Mesendoderm (in vitro differentiated cells): Measurements from ENCODE around the gene C1orf94. TPM values are rescaled to one million over a fixed set of nuclear protein-coding genes. Genes with fewer than 3 reads are reported as not detected.
A peak's percentile ranks its signal among the peaks of the same experiment; 100 is the strongest.

Experiments used
- DNase-seq: peaks from one replicate; pipeline ENCODE4 v3.0.0; 2013
- H2AK5ac ChIP-seq: 2 replicates; pipeline ENCODE4 v1.6.1; 2013; ENCODE audit warnings: low read length, inconsistent platforms
- H2BK120ac ChIP-seq: 2 replicates; pipeline ENCODE4 v1.6.1; 2013; ENCODE audit warnings: low read depth, mild to moderate bottlenecking, low read length, moderate library complexity, mixed read lengths
- H2BK15ac ChIP-seq: replicated peaks from 2 replicates; pipeline ENCODE4 v1.6.1; 2013; ENCODE audit warnings: low read depth, mild to moderate bottlenecking, moderate library complexity
- H2BK5ac ChIP-seq: 2 replicates; pipeline ENCODE4 v1.6.1; 2013; ENCODE audit warnings: low read length, inconsistent platforms
- H3K18ac ChIP-seq: 2 replicates; pipeline ENCODE4 v1.6.1; 2013; ENCODE audit warnings: mild to moderate bottlenecking, low read length, mixed read lengths
- H3K23ac ChIP-seq: one replicate; pipeline ENCODE4 v1.6.1; 2013; ENCODE audit warnings: low read length
- H3K27ac ChIP-seq: 2 replicates; pipeline ENCODE4 v1.5.1; 2013; ENCODE audit warnings: low read depth, mild to moderate bottlenecking, inconsistent platforms, low read length, moderate library complexity
- H3K27me3 ChIP-seq: 2 replicates; pipeline ENCODE4 v1.6.1; 2013; ENCODE audit warnings: low read length, control low read depth, mild to moderate bottlenecking, inconsistent platforms; ENCODE audit not compliant: insufficient read depth, poor library complexity
- H3K36me3 ChIP-seq: 2 replicates; pipeline ENCODE4 v1.6.1; 2013; ENCODE audit warnings: low read length, inconsistent platforms; ENCODE audit not compliant: control insufficient read depth, insufficient read depth
- H3K4ac ChIP-seq: one replicate; pipeline ENCODE4 v1.6.1; 2013; ENCODE audit warnings: low read depth, mild to moderate bottlenecking, low read length, moderate library complexity
- H3K4me1 ChIP-seq: 2 replicates; pipeline ENCODE4 v1.6.1; 2013; ENCODE audit warnings: low read depth, low read length, inconsistent platforms; ENCODE audit not compliant: control insufficient read depth
- H3K4me2 ChIP-seq: 2 replicates; pipeline ENCODE4 v1.6.1; 2013; ENCODE audit warnings: low read length
- H3K4me3 ChIP-seq: 2 replicates; pipeline ENCODE4 v1.5.1; 2013; ENCODE audit warnings: mild to moderate bottlenecking, low read length
- H3K56ac ChIP-seq: one replicate; pipeline ENCODE4 v1.6.1; 2013; ENCODE audit warnings: low read length
- H3K79me1 ChIP-seq: 2 replicates; pipeline ENCODE4 v1.6.1; 2013; ENCODE audit warnings: low read length, inconsistent platforms
- H3K79me2 ChIP-seq: 2 replicates; pipeline ENCODE4 v1.6.1; 2013; ENCODE audit warnings: mild to moderate bottlenecking, low read length; ENCODE audit not compliant: control insufficient read depth, insufficient read depth
- H3K9ac ChIP-seq: 2 replicates; pipeline ENCODE4 v1.6.1; 2013; ENCODE audit warnings: low read length, inconsistent platforms
- H4K5ac ChIP-seq: one replicate; pipeline ENCODE4 v1.6.1; 2013; ENCODE audit warnings: low read length
- H4K8ac ChIP-seq: one replicate; pipeline ENCODE4 v1.6.1; 2013; ENCODE audit warnings: low read depth, mild to moderate bottlenecking, control low read depth, low read length, moderate library complexity
- WGBS: extraction: QIAGEN DNeasy Blood & Tissue Kit; methylation state at CpG from one replicate; pipeline ENCODE4 v1.1.7; 2013; ENCODE audit warnings: low lambda C conversion rate, missing lambda C conversion rate; ENCODE audit not compliant: insufficient coverage; ENCODE audit errors: extremely low coverage; 5-methylcytosine and 5-hydroxymethylcytosine counted together
- polyA plus RNA-seq, 2 experiments: library from polyadenylated mRNA; stranded (reverse); fragments of 200-250 nt; gene quantifications; one replicate each; pipeline ENCODE4 v1.2.3, GENCODE V29; 2013

C1orf94 gene, protein sequence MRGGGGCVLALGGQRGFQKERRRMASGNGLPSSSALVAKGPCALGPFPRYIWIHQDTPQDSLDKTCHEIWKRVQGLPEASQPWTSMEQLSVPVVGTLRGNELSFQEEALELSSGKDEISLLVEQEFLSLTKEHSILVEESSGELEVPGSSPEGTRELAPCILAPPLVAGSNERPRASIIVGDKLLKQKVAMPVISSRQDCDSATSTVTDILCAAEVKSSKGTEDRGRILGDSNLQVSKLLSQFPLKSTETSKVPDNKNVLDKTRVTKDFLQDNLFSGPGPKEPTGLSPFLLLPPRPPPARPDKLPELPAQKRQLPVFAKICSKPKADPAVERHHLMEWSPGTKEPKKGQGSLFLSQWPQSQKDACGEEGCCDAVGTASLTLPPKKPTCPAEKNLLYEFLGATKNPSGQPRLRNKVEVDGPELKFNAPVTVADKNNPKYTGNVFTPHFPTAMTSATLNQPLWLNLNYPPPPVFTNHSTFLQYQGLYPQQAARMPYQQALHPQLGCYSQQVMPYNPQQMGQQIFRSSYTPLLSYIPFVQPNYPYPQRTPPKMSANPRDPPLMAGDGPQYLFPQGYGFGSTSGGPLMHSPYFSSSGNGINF
- polyA plus RNA-seq (2013, experiment 1 of 2), result 5.1 TPM
- polyA plus RNA-seq (2013, experiment 2 of 2), result 5.3 TPM

GRCh38 chr1:34176830-34177603, at the start of gene C1orf94:
C1orf94 (plus strand) TSS chr1:34176907; CDS start chr1:34177790, 883 bp downstream.
- Histone ChIP-seq H3K27ac (no peak within 1 kb of the TSS), H3K4ac (no peak within 1 kb of the TSS), H3K18ac (peak within 1 kb of the TSS; percentile 0), H3K4me3 (no peak within 1 kb of the TSS), H2BK120ac (no peak within 1 kb of the TSS), H2BK15ac (no peak within 1 kb of the TSS), H3K4me1 (no peaks in the 10 kb centered on the region), H3K79me1 (no peaks in the 10 kb centered on the region), H3K23ac (no peak within 1 kb of the TSS), H3K27me3 (no peaks in the 10 kb centered on the region), H4K5ac (no peak within 1 kb of the TSS), H3K4me2 (peak within 1 kb of the TSS; percentile 42), H2BK5ac (no peak within 1 kb of the TSS), H3K9ac (peak within 1 kb of the TSS; percentile 43), H3K36me3 (no peaks in the 10 kb centered on the region), H3K56ac (peak within 1 kb of the TSS; percentile 74), H2AK5ac (no peak within 1 kb of the TSS), H4K8ac (no peak within 1 kb of the TSS), H3K79me2 (no peaks in the 10 kb centered on the region)
- WGBS, result no CpG with 5 or more reads among the region's 58 CpGs
- peak; percentile 59 for DNase-seq

DNA sequence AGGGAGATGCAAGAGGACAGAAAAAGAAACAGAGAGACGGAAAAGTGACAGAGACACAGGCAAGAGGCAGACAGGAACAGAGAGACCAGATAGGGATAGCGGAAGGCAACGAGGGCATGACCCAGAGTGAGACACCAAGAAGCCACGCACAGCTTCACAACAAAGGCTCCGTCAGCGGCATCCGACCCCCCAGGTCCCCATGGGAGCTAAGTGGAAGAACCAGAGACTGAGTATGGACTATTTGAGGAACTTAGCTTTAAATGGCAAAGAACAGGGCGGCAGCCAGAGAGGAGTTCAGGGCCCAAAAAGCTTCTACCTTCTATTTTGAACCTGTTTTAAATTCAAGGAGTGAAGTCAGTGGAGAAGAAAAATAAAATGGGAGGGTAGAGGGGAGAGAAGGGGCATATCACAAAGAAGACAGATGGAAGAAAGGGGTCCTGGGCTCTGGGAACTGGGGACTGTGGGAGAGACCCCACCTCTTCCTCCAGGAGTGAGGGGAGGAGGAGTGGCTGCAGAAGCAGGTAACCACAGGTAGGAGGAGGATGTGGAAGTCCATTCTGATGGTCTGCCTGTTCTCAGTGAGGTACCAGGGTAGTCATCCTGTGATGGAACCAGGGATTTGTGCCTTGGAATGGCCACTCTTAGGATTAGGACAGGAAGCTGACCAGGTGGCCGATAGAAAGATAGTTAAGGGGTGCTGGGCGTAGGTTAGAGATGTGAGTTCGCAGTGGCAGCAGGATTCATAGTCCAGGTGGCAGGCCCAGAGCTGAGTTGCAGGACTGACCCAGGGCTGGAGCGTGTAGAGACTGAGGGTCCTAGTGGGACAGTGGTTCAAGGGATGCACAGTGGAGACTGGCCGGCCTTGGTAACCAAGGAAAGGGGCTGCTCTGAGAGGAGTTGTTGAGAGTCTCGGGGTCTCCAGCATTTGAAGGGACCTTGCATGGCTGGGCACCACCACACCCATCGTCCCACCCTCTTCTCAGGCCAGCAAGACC, 49.4 kb upstream of the C1orf94 start:
- Histone ChIP-seq H4K5ac (no peak overlapping the region), H2BK5ac (no peak overlapping the region), H3K23ac (peak overlapping the region; percentile 61), H3K27ac (no peak overlapping the region), H3K4me1 (no peaks in the 10 kb centered on the region), H3K4me2 (no peak overlapping the region), H4K8ac (no peak overlapping the region), H2BK120ac (no peak overlapping the region), H3K4ac (no peak overlapping the region), H3K4me3 (no peak overlapping the region), H3K56ac (no peak overlapping the region), H3K36me3 (no peaks in the 10 kb centered on the region), H3K18ac (no peak overlapping the region), H2AK5ac (no peak overlapping the region), H3K79me2 (no peaks in the 10 kb centered on the region), H2BK15ac (no peak overlapping the region), H3K27me3 (no peaks in the 10 kb centered on the region), H3K79me1 (peaks cover 3% of the 10 kb centered on the region), H3K9ac (no peak overlapping the region)
- no CpG with 5 or more reads among the region's 15 CpGs for WGBS
- DNase-seq, result no peak

DNA sequence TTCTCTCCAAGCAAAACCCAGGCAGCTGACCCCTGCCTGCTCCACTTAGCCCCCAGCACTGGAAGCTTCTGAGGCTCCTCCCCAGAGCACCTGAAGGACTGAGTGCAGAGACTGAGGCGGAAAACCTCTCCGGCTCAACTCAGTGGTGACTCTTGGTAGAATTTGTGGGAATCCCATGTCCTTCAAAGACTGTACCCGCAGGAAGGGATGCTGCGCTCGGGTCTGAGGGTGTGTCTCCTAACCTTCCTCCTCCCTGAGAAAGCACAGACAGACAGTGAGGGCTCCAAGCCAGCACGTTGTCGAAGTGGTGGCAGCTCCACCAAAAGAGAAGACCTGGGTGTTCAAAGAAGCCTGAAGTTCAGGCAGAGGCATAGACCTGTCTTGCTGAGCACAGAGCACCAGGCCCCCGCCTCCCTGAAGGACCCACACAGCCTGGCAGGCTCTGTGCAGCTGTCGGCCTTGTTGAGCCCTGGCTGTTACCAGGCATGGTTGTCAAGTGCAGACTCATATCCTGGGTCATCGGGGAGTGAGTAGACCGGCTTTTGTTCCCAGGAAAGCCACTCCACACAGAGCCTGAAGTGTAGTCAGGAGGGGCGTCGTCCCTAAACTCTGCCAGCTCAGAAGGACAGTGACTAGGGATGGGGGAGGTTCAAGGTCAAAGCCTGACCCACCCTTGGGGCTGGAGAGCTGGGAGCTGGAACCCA, 48.4 kb upstream of the C1orf94 start:
- no peak overlapping the region for H3K18ac ChIP-seq
- H3K9ac ChIP-seq, result no peak overlapping the region
- H2BK120ac ChIP-seq, result no peak overlapping the region
- no peak overlapping the region for H3K27ac ChIP-seq
- H2AK5ac ChIP-seq, result no peak overlapping the region
- H2BK5ac ChIP-seq, result no peak overlapping the region
- H3K36me3 ChIP-seq, result no peaks in the 10 kb centered on the region
- no peak overlapping the region for H3K4ac ChIP-seq
- H3K4me3 ChIP-seq, result no peak overlapping the region
- H3K79me1 ChIP-seq, result peaks cover 3% of the 10 kb centered on the region
- no peak overlapping the region for H4K8ac ChIP-seq
- H3K23ac ChIP-seq, result no peak overlapping the region
- no peaks in the 10 kb centered on the region for H3K79me2 ChIP-seq
- no CpG with 5 or more reads among the region's 13 CpGs for WGBS
- no peak overlapping the region for H3K4me2 ChIP-seq
- H2BK15ac ChIP-seq, result no peak overlapping the region
- H4K5ac ChIP-seq, result no peak overlapping the region
- no peak for DNase-seq
- no peak overlapping the region for H3K56ac ChIP-seq
- H3K27me3 ChIP-seq, result no peaks in the 10 kb centered on the region
- no peaks in the 10 kb centered on the region for H3K4me1 ChIP-seq

GRCh38 chr1:34129630-34130029, 47.1 kb upstream of the C1orf94 start:
- Histone ChIP-seq H3K18ac (no peak overlapping the region), H3K27ac (no peak overlapping the region), H3K79me1 (peaks cover 1% of the 10 kb centered on the region), H4K5ac (no peak overlapping the region), H4K8ac (no peak overlapping the region), H3K4ac (no peak overlapping the region), H2BK15ac (no peak overlapping the region), H2BK120ac (no peak overlapping the region), H2BK5ac (no peak overlapping the region), H3K23ac (no peak overlapping the region), H3K79me2 (no peaks in the 10 kb centered on the region), H3K9ac (no peak overlapping the region), H3K27me3 (no peaks in the 10 kb centered on the region), H2AK5ac (no peak overlapping the region), H3K4me2 (no peak overlapping the region), H3K4me3 (no peak overlapping the region), H3K4me1 (no peaks in the 10 kb centered on the region), H3K36me3 (no peaks in the 10 kb centered on the region), H3K56ac (no peak overlapping the region)
- no CpG with 5 or more reads among the region's 6 CpGs for WGBS
- DNase-seq, result no peak

DNA sequence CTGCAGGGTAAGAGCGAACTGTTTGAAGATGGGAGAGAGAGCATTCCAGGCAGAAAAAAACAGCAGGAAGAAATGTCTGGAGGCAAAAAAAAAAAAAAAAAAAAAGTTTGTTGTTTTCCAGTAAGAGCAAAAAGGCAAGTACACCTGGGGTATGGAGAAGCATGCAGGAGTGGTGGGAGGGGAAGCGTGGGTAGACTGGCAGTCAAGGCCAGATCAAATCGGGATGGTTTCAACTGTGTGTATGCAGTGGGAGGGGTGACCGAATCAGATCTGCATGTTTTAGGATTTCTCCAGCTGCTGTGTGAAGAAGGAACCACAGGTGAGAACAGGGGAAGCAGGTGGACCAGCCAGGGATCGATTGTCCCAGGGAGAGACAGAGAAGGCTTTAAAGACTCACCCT, 46.4 kb upstream of the C1orf94 start:
- Histone ChIP-seq H3K36me3 (no peaks in the 10 kb centered on the region), H3K27me3 (no peaks in the 10 kb centered on the region), H3K4me3 (no peak overlapping the region), H3K9ac (no peak overlapping the region), H3K79me2 (no peaks in the 10 kb centered on the region), H4K8ac (no peak overlapping the region), H3K4me2 (no peak overlapping the region), H3K23ac (no peak overlapping the region), H3K18ac (no peak overlapping the region), H3K56ac (no peak overlapping the region), H2BK15ac (no peak overlapping the region), H3K27ac (no peak overlapping the region), H4K5ac (no peak overlapping the region), H2BK120ac (no peak overlapping the region), H3K79me1 (peaks cover 1% of the 10 kb centered on the region), H2AK5ac (no peak overlapping the region), H3K4me1 (no peaks in the 10 kb centered on the region), H2BK5ac (no peak overlapping the region), H3K4ac (no peak overlapping the region)
- no CpG with 5 or more reads among the region's 5 CpGs for WGBS
- DNase-seq, result no peak
